ENCODE results near the gene SSRP1. TPM values are rescaled to one million over a fixed set of nuclear protein-coding genes. Genes with fewer than 3 reads are reported as not detected.

SSRP1 gene
- total RNA-seq, 1 experiment from 2014 or later, result 173 TPM

GRCh38 chr11:57370941-57371340 is 35.2 kb upstream of the SSRP1 start:
- H3K27me3 ChIP-seq (ENCODE audit: control insufficient read depth, insufficient read depth, low read length), result peaks cover 3% of the 10 kb centered on the region; the same call in 1 of the 2 replicates
- ChIA-PET POLR2A (no interaction called here), CTCF (no interaction called here)
- no peak for ATAC-seq
- no peak overlapping the region for H3K4me3 ChIP-seq (ENCODE audit: low read depth in 2 of 2, low read length in 2 of 2)
- H3K36me3 ChIP-seq (ENCODE audit: control insufficient read depth, insufficient read depth, low read length), result no peaks in the 10 kb centered on the region
- no TSS peak for BruUV-seq (replicated peaks)
- intact Hi-C loops (cut with micrococcal nuclease; ENCODE audit: unreplicated experiment) (no loop called here), in situ Hi-C loops (cut with HindIII; ENCODE audit: low pct_unique_long_range_greater_than_20kb, low sequenced_read_pairs) (no loop called here)
- DNase-seq (ENCODE audit: low read depth, low spot score), result no peak
- TF ChIP-seq REST (IDR thresholded peaks at IDR 0.05; ENCODE audit: insufficient read depth in 1 of 2, low read depth in 2 of 2, low read length in 1 of 2) (no peak), POLR2AphosphoS5 (IDR thresholded peaks at IDR 0.05; ENCODE audit: low read depth, low read length) (no peak), CTCF (IDR thresholded peaks at IDR 0.05) (no peak), SIN3A (IDR thresholded peaks at IDR 0.05; ENCODE audit: borderline replicate concordance, insufficient read depth, low read depth, low read length) (no peak), TCF7L2 (IDR thresholded peaks at IDR 0.05; ENCODE audit: low read depth, low read length) (no peak)
- no peak overlapping the region for H3K27ac ChIP-seq (ENCODE audit: low read length)
- H3K9me3 ChIP-seq (ENCODE audit: control insufficient read depth, insufficient read depth, low read depth, low read length), result no peaks in the 10 kb centered on the region
- H3K4me1 ChIP-seq (ENCODE audit: control insufficient read depth, insufficient read depth, low read length), result no peaks in the 10 kb centered on the region

- H3K27ac ChIP-seq (ENCODE audit: low read length), result no peak overlapping the region
- no TSS peak for BruUV-seq (replicated peaks)
- TF ChIP-seq TCF7L2 (IDR thresholded peaks at IDR 0.05; ENCODE audit: low read depth, low read length) (no peak), CTCF (IDR thresholded peaks at IDR 0.05) (no peak), REST (IDR thresholded peaks at IDR 0.05; ENCODE audit: insufficient read depth in 1 of 2, low read depth in 2 of 2, low read length in 1 of 2) (no peak), POLR2AphosphoS5 (IDR thresholded peaks at IDR 0.05; ENCODE audit: low read depth, low read length) (no peak), SIN3A (IDR thresholded peaks at IDR 0.05; ENCODE audit: borderline replicate concordance, insufficient read depth, low read depth, low read length) (no peak)
- peaks cover 3% of the 10 kb centered on the region; the same call in 1 of the 2 replicates for H3K27me3 ChIP-seq (ENCODE audit: control insufficient read depth, insufficient read depth, low read length)
- intact Hi-C loops (cut with micrococcal nuclease; ENCODE audit: unreplicated experiment), result no loop called here
- ChIA-PET CTCF (no interaction called here), POLR2A (interaction anchor here (0.6 kb wide), 1 partner anchor 203 kb away, joined by 13 read pairs; no protein-coding TSS in a partner anchor)
- no peaks in the 10 kb centered on the region for H3K9me3 ChIP-seq (ENCODE audit: control insufficient read depth, insufficient read depth, low read depth, low read length)
- no peaks in the 10 kb centered on the region for H3K4me1 ChIP-seq (ENCODE audit: control insufficient read depth, insufficient read depth, low read length)
- H3K4me3 ChIP-seq (ENCODE audit: low read depth in 2 of 2, low read length in 2 of 2), result no peak overlapping the region
- in situ Hi-C loops (cut with HindIII; ENCODE audit: low pct_unique_long_range_greater_than_20kb, low sequenced_read_pairs), result no loop called here
- ATAC-seq (no peak), DNase-seq (ENCODE audit: low read depth, low spot score) (no peak)
- no peaks in the 10 kb centered on the region for H3K36me3 ChIP-seq (ENCODE audit: control insufficient read depth, insufficient read depth, low read length)
Measured at GRCh38 chr11:57370251-57370650, 34.6 kb upstream of the SSRP1 start.
